Loucy (cell line): ENCODE results near the gene UHMK1.
A peak's percentile ranks its signal among the peaks of the same experiment; 100 is the strongest.

Source experiments
- H2AFZ ChIP-seq: fragments of 200-600 bp; sonication (generic); 2 replicates; pipeline ENCODE4 v1.6.0; 2016; ENCODE audit warnings: antibody characterized with exemption, mild to moderate bottlenecking, low read length, moderate library complexity
- H3F3A ChIP-seq: fragments of 200-600 bp; 2 replicates; pipeline ENCODE4 v1.6.0; 2016; ENCODE audit warnings: antibody characterized with exemption, low read depth, mild to moderate bottlenecking
- H3K27me3 ChIP-seq: fragments of 200-600 bp; sonication (generic); 2 replicates; pipeline ENCODE4 v1.6.1; 2014; ENCODE audit warnings: low read length, mild to moderate bottlenecking; ENCODE audit not compliant: insufficient read depth, poor library complexity, severe bottlenecking
- H3K36me3 ChIP-seq: fragments of 200-600 bp; sonication (generic); 2 replicates; pipeline ENCODE4 v1.6.1; 2016; ENCODE audit warnings: low read length; ENCODE audit not compliant: insufficient read depth
- H3K4me1 ChIP-seq: fragments of 200-600 bp; sonication (generic); 2 replicates; pipeline ENCODE4 v1.5.1; 2014; ENCODE audit warnings: low read length, mild to moderate bottlenecking; ENCODE audit not compliant: insufficient read depth, poor library complexity, severe bottlenecking
- H3K4me2 ChIP-seq: fragments of 200-600 bp; sonication (generic); 2 replicates; pipeline ENCODE4 v1.6.0; 2014; ENCODE audit warnings: antibody characterized with exemption, low read length, low read depth, mild to moderate bottlenecking; ENCODE audit not compliant: poor library complexity, severe bottlenecking
- H3K4me3 ChIP-seq: fragments of 200-600 bp; sonication (generic); 2 replicates; pipeline ENCODE4 v1.5.1; 2014; ENCODE audit warnings: low read length, mild to moderate bottlenecking, mixed read lengths; ENCODE audit not compliant: poor library complexity, severe bottlenecking
- H3K79me2 ChIP-seq: fragments of 200-600 bp; sonication (generic); 2 replicates; pipeline ENCODE4 v1.6.1; 2014; ENCODE audit warnings: low read length; ENCODE audit not compliant: insufficient read depth
- H3K9ac ChIP-seq: fragments of 200-600 bp; sonication (generic); 2 replicates; pipeline ENCODE4 v1.6.0; 2014; ENCODE audit warnings: mild to moderate bottlenecking, low read depth, low read length, moderate library complexity; ENCODE audit not compliant: poor library complexity, severe bottlenecking
- H3K9me2 ChIP-seq: fragments of 200-600 bp; sonication (generic); replicated peaks from 2 replicates; pipeline ENCODE4 v1.6.1; 2016; ENCODE audit warnings: low read depth, low read length, mixed read lengths
- H3K9me3 ChIP-seq: fragments of 200-600 bp; sonication (generic); 2 replicates; pipeline ENCODE4 v1.6.1; 2014; ENCODE audit warnings: mild to moderate bottlenecking, antibody characterized with exemption, low read length, low read depth; ENCODE audit not compliant: insufficient read depth
- H4K20me1 ChIP-seq: fragments of 200-600 bp; sonication (generic); 2 replicates; pipeline ENCODE4 v1.6.0; 2014; ENCODE audit warnings: antibody characterized with exemption, low read length, mild to moderate bottlenecking; ENCODE audit not compliant: insufficient read depth, poor library complexity, severe bottlenecking
- CTCF ChIP-seq: fragments of 200-600 bp; sonication (generic); conservative IDR thresholded peaks from 2 replicates; pipeline ENCODE4 v1.5.1; 2014; ENCODE audit warnings: mild to moderate bottlenecking, antibody characterized with exemption, low read length
- EZH2phosphoT487 ChIP-seq: fragments of 200-600 bp; IDR thresholded peaks from 2 replicates; pipeline ENCODE4 v1.6.1; 2018; ENCODE audit warnings: antibody characterized with exemption, mild to moderate bottlenecking, moderate library complexity, borderline replicate concordance

The UHMK1 gene

GRCh38 chr1:162550925-162551324 is 53.3 kb downstream of the UHMK1 start:
- Histone ChIP-seq H3K27me3 (no peaks in the 10 kb centered on the region), H3K9me3 (no peaks in the 10 kb centered on the region), H3K4me2 (no peak overlapping the region), H3K36me3 (no peaks in the 10 kb centered on the region), H3K4me3 (no peak overlapping the region), H3K4me1 (no peaks in the 10 kb centered on the region), H3K9ac (no peak overlapping the region), H3F3A (no peaks in the 10 kb centered on the region), H3K9me2 (no peaks in the 10 kb centered on the region), H2AFZ (0 out of 2 replicates have a peak overlapping the region, but pooled peaks have one; percentile 32), H4K20me1 (no peaks in the 10 kb centered on the region), H3K79me2 (no peaks in the 10 kb centered on the region)
- TF ChIP-seq CTCF (no peak), EZH2phosphoT487 (no peak)

- Histone ChIP-seq H3K4me3 (no peak overlapping the region), H3K4me2 (no peak overlapping the region), H3K79me2 (no peaks in the 10 kb centered on the region), H3K9me3 (no peaks in the 10 kb centered on the region), H3F3A (no peaks in the 10 kb centered on the region), H3K9me2 (no peaks in the 10 kb centered on the region), H4K20me1 (no peaks in the 10 kb centered on the region), H2AFZ (no peak overlapping the region), H3K27me3 (no peaks in the 10 kb centered on the region), H3K36me3 (no peaks in the 10 kb centered on the region), H3K9ac (no peak overlapping the region), H3K4me1 (no peaks in the 10 kb centered on the region)
- TF ChIP-seq CTCF, result no peak
- no peak for TF ChIP-seq EZH2phosphoT487
These were observed 54.5 kb downstream of the UHMK1 start for GRCh38 chr1:162551969-162552683.

- Histone ChIP-seq H2AFZ (no peak overlapping the region), H3K79me2 (no peaks in the 10 kb centered on the region), H3K9me3 (no peaks in the 10 kb centered on the region), H3K4me3 (no peak overlapping the region), H4K20me1 (no peaks in the 10 kb centered on the region), H3K36me3 (no peaks in the 10 kb centered on the region), H3K9ac (no peak overlapping the region), H3K4me1 (no peaks in the 10 kb centered on the region), H3K4me2 (no peak overlapping the region), H3K27me3 (no peaks in the 10 kb centered on the region), H3K9me2 (no peaks in the 10 kb centered on the region), H3F3A (no peaks in the 10 kb centered on the region)
- no peak for TF ChIP-seq CTCF
- TF ChIP-seq EZH2phosphoT487, result no peak
These were observed 55.1 kb downstream of the UHMK1 start for GRCh38 chr1:162552684-162553252.
